HG03097 (cell line): ENCODE results near the gene MIER3.
"Not testable (repeated sequence)": the region's sequence is repeated elsewhere in the genome, so short reads cannot be mapped to it uniquely, and the experiment has no call there.

Experiments
- ATAC-seq: cut with Tn5 transposase; IDR thresholded peaks from one replicate; pipeline ENCODE4 v1.9.1; 2021; ENCODE audit not compliant: unreplicated experiment, low FRiP score

The MIER3 gene

DNA sequence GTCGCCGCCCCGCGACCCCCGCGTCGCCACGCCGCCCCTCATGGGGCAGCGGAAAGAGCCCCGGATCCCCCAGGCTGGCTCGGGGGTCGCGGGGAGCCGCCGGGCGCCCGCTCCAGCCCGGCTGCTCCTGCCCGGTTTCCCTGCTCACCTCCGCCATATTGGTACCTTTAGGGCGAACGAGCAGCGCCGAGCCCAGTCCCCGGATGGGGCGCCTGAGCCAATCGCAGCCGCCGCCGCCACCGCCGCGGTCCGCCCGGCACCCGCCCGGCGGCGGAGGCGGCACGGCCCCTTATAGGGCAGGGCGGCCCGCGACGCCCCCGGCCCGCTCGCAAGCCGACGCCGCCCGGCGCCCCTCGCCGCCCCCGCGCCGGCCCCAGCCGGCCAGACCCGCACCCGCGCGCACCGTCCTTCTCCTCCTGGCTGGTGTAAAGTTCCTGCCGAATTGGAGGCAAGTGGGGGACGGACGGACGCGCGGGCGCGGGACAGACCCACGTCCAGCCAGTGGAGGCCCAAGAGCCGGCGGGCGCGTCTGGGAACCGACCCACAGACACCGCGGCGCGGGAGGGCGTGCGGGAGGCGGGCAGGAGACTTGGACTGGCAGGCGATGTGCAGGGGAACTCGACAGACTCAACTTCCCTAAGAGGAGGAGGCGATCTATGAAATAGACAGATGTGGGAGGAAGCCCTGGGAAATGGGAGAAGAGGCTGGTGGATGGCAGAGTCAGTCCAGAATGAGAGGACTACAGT is at the start of gene MIER3:
TSS of gene MIER3 (minus strand) at position 178 of the 746 bp plus-strand sequence. CDS start at position 157, 21 bp downstream.
- ATAC-seq: peak; percentile 94

- no peak for ATAC-seq
Observed at GRCh38 chr5:56995596-56995995, 43.7 kb upstream of the MIER3 start.

DNA sequence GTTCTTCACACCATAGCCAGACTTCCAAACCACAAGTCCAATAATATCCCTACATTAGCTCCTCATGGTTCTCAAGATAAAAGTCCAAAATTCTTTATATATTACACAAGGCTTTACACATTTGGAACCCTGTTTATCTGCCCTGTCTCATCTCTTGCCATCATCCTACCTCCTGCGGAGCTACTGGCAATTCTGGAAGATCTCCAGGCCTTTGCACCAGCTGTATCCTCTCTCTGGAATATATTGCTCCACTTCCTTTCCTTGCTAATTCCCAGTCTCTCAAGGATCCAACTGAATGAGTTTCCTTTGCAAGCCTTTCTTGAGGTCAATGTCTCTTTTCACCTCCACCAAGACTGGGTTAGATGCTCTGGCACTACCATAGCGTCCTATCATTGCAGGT is 41.3 kb upstream of the MIER3 start:
- no peak for ATAC-seq

DNA sequence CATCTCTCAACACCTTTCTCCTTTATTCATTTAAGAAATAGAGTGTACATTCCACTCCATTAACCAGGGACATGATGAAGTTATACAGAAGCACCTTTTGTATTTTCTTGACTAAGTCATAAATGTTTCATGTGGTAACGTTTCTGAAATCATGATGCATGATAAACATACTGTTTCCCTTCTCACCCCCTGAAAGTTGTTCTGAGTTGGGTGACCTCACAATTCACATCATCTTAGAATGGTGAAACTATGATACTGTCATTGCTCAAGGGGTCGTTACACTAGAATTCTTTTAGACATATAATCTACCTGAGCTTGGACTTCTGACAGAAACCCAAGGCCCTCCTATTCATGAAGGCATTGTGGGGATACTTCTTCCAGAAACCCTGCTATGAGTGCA is 37.8 kb upstream of the MIER3 start:
- ATAC-seq: no peak

- no peak for ATAC-seq
Observed at GRCh38 chr5:56988490-56988889, 36.6 kb upstream of the MIER3 start.

- no peak for ATAC-seq
Observed at GRCh38 chr5:56987171-56987570, 35.2 kb upstream of the MIER3 start.

DNA sequence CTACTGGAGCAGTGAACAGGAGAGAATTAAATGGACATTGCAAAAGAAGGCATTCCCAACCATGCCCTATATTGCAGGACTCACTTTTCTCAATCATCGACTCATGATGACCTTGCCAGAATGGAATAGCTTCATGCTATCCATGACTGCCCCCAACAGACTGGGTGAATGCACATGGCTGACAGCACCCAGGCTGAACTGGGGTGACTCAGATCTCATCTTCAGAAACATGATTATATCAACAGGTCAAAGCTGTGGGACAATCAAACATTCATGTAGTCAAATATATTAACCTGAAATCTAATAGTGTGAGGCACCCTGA is 34.7 kb upstream of the MIER3 start:
- ATAC-seq: peak; percentile 37

- ATAC-seq: peak; percentile 50
Observed at GRCh38 chr5:56985936-56986625, 34.2 kb upstream of the MIER3 start.

DNA sequence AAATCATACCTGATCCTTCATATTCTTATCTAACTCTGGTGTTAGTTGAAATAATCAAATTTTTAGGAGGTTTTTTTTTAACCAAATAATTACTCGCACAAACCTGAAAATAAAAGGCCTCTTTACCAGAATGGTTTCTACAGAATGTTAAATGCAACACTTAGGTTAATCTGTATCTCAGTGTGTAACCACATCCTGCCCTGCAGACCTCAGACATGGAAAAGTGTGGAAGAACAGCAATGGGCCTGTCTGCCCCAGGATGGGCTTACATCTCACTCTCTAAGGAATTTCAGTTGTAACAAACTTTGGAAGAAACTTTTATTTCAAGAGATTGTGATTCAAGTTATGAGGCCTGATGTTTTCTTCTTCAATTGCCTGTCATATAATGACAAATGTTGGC is 32.5 kb upstream of the MIER3 start:
- ATAC-seq: no peak

- no peak for ATAC-seq
Observed at GRCh38 chr5:56983593-56984361, 31.9 kb upstream of the MIER3 start.

GRCh38 chr5:56981548-56982315 is 29.8 kb upstream of the MIER3 start:
- ATAC-seq: no peak

DNA sequence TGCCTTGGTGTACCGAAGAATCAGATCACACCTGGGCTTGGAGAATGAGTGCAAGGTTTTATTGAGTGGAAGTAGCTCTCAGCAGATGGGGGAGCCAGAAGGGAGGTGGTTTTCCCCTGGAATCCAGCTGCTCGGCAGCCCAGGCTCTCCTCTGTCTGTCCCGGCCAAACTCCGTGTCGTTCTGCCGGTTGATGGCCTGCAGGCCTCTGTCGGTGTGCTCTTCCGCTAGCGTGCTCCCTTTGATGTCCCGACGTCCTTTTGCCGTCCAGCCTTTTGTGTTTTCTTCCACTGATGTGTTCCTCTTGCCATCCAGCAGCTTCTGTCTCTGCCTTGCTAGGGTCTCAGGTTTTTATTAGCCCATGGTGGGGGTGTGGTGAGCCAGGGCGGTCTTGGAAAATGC is 28.0 kb upstream of the MIER3 start:
- ATAC-seq: no peak

DNA sequence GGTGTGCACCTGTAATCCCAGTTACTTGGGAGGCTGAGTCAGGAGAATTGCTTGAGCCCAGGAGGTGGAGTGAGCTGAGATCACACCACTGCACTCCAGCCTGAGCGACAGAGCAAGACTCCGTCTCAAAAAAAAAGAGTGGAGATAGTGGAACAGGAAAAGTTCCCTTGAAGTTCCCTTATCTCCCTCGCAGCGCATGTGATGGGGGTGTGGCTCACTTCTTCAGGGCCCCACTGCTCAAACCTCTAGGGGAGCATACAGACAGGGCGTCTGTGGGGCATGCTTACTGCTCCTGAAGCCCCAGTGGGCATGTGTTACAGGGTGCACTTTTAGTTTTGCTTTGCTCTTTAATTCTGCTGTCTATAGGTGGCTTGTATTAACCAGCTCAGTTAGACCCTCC is 27.6 kb upstream of the MIER3 start:
- ATAC-seq: not testable (repeated sequence)

- no peak for ATAC-seq
Observed at GRCh38 chr5:56977822-56978221, 25.9 kb upstream of the MIER3 start.

GRCh38 chr5:56977021-56977420 is 25.1 kb upstream of the MIER3 start:
- ATAC-seq: no peak

DNA sequence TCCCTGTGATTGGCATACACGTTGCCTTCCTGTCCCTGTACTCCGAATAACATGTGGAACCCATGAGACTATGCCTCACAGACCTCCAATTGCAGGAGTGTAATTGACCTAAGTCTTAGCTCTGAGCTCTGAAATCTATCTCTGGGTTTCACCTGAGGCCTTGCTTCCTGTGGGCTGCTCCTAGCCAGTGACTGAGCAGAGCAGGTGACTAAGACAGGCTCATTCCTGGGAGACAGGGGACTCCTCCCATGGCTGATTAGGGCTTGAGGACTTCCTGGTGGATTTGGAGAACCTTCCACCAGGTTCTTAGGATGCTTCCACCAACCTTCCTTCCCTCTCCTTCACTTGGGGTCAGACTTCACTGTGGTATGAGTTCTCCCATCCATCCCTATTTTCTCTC is 22.3 kb upstream of the MIER3 start:
- no peak for ATAC-seq

GRCh38 chr5:56973473-56973872 is 21.6 kb upstream of the MIER3 start:
- ATAC-seq: no peak

DNA sequence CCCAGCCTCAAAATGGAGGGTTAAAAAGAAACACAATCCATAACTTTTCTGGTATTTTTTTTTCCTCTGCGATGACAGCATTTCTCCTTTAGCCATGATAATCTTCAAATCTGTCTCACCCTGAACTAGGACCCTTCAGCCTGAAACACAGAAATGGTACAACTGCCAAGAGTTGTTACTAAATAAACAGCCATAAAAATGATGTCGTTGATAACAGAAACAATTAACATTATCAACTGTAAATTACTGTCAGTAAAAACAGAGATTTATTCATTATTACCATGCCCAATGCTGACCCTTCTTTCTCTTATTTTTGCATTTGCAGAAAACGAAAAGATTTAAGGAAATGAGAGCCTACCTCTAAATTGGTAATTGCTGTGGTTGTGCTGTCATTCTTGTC is 19.4 kb upstream of the MIER3 start:
- ATAC-seq: no peak

DNA sequence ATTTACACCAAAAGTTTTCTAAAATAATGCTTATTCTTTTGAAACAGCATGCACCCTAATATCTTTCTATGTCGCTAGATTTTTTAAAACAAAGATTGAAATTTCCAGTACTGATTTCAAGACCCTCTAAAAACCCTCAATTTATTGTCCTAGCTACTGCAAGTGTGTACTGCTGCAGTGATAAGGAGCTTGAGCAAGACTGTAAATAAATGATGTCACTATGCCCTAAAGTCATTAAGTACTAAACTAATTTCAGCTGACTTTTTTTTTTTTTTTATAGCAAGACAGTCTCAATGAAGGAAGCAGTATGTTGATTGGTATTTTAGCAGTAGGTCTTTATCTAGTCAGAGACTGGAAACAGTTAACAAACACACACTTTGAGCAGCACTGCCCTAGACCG is 12.2 kb upstream of the MIER3 start:
- no peak for ATAC-seq

DNA sequence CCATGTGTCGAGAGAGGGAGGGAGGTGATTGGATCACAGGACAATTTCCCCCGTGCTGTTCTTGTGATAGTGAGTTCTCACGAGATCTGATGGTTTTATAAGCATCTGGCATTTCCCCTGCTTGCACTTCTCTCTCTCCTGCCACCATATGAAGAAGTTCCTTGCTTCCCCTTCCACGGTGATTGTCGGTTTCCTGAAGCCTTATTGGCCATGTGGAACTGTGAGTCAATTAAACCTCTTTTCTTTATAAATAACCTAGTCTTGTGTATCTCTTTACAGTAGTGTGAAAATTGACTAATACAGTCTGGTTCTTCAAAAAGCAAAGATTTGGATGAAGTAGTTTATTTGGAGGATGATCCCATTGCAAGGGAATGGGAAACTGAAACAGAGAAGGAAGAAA is 11.3 kb upstream of the MIER3 start:
- ATAC-seq: no peak

DNA sequence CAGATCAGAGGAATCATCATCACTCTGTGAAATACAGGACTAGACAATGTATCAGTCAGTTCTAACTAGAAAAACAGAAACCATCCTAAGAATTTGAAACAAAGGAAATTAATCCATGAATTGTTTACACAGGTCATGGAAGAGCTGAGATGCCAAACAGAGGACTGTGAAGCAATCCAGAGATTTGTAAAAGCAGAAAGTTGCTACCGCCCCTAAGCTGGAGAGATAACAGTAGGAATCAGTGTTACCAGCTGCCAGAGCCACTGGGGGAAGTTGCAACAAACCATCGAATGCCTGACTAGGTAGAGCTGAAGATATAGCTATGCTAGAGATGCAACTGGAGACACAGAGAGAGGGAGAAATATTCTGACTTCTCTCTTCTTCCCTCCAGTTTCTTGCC is 10.4 kb upstream of the MIER3 start:
- ATAC-seq: no peak
